NCI-H187 (cell line): ENCODE measurements around the gene ADAM11.
"Not testable (repeated sequence)": the region's sequence is repeated elsewhere in the genome, so short reads cannot be mapped to it uniquely, and the experiment has no call there.

ENCODE experiments used
- DNase-seq, 2 experiments: peaks; one replicate each; lab custom pipeline; 2025; lab: John Stamatoyannopoulos, UW

The ADAM11 gene, protein sequence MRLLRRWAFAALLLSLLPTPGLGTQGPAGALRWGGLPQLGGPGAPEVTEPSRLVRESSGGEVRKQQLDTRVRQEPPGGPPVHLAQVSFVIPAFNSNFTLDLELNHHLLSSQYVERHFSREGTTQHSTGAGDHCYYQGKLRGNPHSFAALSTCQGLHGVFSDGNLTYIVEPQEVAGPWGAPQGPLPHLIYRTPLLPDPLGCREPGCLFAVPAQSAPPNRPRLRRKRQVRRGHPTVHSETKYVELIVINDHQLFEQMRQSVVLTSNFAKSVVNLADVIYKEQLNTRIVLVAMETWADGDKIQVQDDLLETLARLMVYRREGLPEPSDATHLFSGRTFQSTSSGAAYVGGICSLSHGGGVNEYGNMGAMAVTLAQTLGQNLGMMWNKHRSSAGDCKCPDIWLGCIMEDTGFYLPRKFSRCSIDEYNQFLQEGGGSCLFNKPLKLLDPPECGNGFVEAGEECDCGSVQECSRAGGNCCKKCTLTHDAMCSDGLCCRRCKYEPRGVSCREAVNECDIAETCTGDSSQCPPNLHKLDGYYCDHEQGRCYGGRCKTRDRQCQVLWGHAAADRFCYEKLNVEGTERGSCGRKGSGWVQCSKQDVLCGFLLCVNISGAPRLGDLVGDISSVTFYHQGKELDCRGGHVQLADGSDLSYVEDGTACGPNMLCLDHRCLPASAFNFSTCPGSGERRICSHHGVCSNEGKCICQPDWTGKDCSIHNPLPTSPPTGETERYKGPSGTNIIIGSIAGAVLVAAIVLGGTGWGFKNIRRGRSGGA

GRCh38 chr17:44758414-44759085, at the start of gene ADAM11:
ADAM11 (plus strand) TSS chr17:44758988; CDS start chr17:44759200, 212 bp downstream.
- no peak for DNase-seq

DNA sequence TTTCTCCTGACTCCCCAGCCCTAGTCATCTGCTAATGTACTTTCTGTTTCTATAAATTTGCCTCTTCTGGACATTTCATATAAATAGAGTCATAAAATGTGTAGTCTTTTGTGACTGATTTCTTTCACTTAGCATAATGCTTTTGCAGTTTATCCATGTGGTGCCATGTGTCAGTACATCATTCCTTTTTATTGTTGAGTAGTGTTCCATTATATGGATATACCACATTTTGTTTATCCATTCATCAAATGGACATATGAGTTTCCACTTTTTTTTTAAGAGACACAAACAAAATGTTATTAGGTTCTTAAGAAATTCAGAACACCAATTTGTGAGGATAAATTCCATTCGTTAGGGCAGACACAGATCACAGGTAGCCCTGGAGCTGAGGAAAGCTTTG, 39.3 kb upstream of the ADAM11 start:
- no peak for DNase-seq

DNA sequence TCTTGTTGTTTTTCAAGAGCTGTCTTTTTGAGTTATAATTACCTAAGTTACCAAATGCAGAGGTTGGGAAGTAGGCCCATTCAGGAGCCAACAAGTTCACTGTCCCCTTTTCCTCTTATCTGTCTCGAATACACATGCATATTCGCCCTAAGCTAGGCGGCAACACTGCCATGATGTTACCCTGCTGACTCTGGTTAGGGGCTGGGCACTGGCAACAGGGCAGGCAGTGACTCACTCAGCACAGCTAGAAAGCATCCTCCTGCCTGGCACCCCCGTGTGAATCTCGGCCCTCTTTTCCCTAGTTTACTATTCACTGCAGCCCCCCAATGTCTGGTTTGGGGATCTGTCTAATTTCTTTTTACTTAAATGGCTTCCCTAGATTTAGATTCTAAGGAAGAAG, 36.5 kb upstream of the ADAM11 start:
- DNase-seq = no peak

- DNase-seq = not testable (repeated sequence)
Measured at GRCh38 chr17:44726121-44726520, 32.7 kb upstream of the ADAM11 start.

- DNase-seq = no peak
Measured at GRCh38 chr17:44733753-44734152, 25.0 kb upstream of the ADAM11 start.

- no peak for DNase-seq
Measured at GRCh38 chr17:44734272-44734671, 24.5 kb upstream of the ADAM11 start.

DNA sequence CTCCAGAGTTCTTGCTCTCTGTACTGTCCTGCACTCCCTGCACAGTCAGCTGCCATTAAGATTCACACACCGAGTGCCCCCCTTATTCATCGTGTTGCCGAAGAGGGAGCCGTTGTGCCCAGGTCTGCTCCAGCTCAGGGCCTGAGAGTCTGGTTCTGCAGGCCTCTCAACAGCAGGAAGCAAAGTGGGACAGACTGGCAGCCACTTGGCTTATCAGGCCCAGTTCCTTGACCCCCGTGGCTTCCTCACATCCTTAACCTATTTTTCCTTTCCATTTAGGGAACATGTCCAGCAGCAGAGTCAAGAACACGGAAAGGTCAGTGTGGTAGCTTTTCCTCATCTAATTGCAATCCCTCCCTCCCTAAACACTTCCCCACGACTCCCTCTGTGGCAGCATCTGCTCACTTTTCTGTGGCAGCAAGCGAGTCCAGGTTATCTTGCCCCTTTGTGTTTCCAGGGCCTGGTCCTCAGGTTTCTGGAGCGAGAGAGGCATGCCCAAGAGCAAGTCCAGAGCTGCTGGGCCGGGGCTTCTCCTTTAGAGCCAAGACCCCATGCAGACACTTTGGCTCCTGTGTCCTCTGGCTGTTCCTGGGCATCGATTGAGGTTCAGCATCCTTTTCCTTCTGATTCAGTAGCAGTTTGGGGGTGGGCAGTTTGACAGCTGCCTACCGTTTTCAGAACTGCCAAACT, 22.1 kb upstream of the ADAM11 start:
- no peak for DNase-seq

DNA sequence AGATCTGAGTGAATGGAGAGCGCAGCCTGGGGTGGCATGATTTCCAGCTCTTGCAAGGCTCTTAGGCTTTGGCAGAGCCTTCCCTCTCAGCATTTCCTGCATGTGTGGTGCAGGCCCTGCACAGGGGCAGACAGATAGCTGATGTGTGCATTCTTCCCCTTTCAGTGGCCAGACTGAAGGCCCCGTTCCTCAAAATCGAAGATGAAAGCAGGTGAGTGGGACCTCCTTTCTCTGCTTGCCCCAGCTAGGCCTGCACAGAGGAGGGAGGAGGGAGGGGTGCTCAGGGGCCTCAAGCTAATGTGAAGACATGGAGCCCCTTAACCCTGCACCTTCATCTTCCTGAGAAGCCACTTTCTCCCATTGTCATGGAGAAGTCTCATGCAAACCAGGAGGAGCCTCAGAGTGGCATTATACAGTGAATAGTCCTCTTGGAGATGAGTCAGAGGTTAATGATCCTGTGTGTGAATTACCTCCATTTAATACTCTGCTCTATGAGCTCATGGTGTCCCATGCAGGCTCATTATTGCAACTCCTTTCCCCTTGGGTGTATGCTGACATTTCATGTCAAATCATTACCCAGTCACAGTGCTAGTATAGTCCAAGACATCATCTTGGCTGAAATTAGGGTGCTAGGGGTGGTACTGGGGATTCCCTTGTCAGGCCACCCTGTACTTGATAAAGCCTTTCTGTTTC, 20.4 kb upstream of the ADAM11 start:
- DNase-seq = no peak

DNA sequence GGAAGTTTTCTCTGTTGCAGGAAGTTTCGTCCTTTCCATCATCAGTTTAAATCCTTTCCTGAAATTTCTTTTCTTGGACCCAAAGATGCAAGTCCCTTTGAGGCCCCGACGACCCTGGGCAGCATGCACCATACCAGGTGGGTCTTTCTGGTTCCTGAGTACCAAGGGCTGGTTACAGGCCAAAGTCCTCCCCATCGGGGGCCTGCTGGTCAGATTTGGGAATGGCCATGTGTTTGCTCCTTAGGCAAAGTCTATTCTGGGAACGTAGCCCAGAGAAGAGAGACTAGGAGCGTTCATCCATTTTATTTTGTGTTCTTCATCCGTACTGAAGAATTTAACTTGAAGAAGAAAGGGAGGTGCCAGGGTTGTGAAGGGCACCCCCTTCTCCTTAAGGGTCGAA, 17.5 kb upstream of the ADAM11 start:
- DNase-seq = no peak

DNA sequence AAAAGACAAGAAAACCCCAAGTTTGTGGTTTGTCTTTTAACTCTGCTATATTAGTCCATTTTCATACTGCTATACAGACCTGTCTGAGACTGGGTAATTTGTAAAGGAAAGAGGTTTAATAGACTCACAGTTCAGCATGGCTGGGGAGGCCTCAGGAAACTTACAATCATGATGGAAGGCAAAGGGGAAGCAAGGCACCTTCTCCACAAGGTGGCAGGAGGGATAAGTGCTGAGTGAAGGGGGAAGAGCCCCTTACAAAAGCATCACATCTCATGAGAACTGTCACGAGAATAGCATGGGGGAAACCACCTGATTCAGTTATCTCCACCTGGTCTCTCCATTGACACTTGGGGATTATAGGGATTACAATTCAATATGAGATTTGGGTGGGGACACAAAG, 13.5 kb upstream of the ADAM11 start:
- DNase-seq = no peak

GRCh38 chr17:44745738-44746137, 13.1 kb upstream of the ADAM11 start:
- not testable (repeated sequence) for DNase-seq

- no peak for DNase-seq
Measured at GRCh38 chr17:44747566-44747965, 11.2 kb upstream of the ADAM11 start.

DNA sequence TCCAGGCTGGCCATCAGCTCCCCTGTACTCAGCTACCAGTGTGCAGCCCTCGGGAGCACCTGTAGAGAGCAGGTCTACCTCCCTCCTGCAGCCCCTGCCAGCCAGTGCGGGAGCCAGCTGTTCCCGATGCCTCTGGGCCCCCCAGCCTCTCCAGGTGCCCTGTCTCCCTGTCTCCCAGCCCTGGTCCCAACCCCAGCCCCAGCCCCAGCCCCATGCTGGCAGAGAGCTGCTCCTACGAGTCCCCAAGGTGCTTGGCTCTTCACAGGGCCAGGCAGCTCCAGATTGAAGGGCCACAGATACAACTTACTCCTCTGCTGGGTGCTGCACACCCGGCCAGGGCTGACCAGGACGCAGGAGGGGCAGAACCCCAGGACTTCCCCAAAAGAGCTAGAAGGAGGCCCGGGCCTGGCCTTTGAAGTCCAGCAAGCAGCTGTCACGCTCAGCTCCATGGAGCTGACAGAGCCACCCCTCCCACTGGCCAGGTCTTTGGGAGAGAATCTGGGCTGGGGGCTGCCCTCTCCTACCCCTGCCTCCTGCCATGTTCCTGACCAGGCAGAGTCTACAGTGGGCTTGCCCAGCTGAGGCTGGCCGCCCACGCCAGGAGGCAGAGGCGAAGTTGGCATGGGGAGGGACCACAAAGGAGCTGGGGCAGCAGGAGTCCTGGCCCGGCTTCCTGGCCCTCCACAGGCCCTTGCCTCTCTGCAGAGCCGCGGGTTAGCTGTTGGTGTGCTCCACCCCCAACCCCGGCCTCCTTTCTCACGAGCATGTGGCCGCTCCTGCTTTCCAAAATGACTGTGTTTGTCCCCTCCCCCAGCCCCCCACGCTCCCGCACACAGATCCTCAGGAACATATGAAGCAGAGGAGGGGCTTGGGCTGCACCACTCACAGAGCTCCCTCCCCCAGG, 9.5 kb upstream of the ADAM11 start:
- no peak for DNase-seq

- no peak for DNase-seq
Measured at GRCh38 chr17:44749980-44750318, 8.8 kb upstream of the ADAM11 start.

- no peak for DNase-seq
Measured at GRCh38 chr17:44751331-44751730, 7.5 kb upstream of the ADAM11 start.

- DNase-seq = no peak
Measured at GRCh38 chr17:44751806-44752205, 7.0 kb upstream of the ADAM11 start.

DNA sequence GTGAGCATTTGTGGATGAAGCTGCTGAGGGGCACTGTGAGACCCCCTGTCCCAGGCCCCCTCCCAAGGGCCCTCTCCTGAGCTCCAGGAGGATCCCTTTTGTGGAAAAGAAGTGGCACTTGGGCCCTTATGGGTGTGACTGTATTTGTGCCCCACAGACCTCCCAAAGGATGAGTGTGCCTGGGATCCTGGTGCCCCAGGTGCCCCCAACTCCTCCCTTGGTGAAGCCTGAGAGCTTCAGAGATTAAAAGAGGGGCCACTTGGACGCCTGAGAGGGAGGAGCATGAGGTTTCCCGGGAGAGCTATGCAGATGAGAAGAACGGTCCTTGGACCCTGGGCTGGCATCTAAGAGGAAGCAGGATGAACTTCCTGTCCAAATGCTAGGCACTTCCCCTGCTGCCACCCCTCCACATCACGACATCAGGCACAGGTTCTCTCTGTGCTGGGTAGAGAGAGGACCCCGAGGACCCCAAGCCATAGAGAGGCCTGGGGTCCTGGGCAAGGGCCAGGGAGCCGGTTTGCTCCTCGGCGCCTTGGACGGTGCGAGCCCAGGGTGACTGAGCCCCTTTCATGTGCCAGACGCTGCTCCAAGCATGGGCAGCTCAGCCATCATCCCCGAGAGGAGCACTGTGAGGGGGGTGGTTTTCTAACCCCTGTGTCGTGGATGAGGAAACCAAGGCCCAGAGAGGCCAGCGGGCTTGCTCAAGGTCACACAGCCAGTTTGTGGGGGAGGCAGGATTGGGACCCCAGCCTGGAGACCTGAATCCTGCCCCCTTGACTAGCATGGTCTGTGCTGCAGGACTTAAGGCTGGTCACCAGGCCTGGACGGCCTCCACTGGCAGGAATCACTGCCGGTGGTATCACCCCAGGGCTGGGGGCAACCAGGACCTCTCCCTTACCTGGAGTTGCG, 5.6 kb upstream of the ADAM11 start:
- DNase-seq = no peak

- DNase-seq = no peak
Measured at GRCh38 chr17:44754276-44754675, 4.5 kb upstream of the ADAM11 start.

DNA sequence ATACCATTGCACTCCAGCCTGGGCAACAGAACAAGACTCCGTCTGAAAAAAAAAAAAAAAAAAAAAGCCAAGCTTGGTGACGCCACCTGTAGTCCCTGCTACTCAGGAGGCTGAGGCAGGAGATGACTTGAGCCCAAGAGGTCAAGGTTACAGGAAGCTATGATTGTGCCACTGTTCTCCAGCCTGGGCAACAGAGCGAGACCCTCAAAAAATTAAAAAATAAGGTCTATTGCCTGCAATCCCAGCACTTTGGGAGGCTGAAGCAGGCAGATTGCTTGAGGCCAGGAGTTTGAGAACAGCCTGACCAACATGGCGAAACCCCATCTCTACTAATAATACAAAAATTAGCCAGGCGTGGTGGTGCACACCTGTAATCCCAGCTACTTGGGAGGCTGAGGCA, 3.6 kb upstream of the ADAM11 start:
- not testable (repeated sequence) for DNase-seq
